WI38 (cell line): ENCODE results near the gene LRRK1.

ENCODE experiments used
- H3K4me3 ChIP-seq: 2 replicates; pipeline ENCODE4 v1.5.1; 2011; ENCODE audit warnings: low read depth, mild to moderate bottlenecking, control low read depth, low read length
- CTCF ChIP-seq: IDR thresholded peaks from 2 replicates; pipeline ENCODE4 v1.5.1; 2012; ENCODE audit warnings: low read depth, mild to moderate bottlenecking, control low read depth, low read length

LRRK1 gene

GRCh38 chr15:101053261-101053660 is 134.1 kb downstream of the LRRK1 start:
- no peak overlapping the region for H3K4me3 ChIP-seq
- TF ChIP-seq CTCF = no peak

- H3K4me3 ChIP-seq = no peak overlapping the region
- no peak for TF ChIP-seq CTCF
Measured at GRCh38 chr15:101054116-101054515, 135.0 kb downstream of the LRRK1 start.

GRCh38 chr15:101054991-101055390 is 135.8 kb downstream of the LRRK1 start:
- TF ChIP-seq CTCF = no peak
- no peak overlapping the region for H3K4me3 ChIP-seq

GRCh38 chr15:101055411-101055810 is 136.3 kb downstream of the LRRK1 start:
- TF ChIP-seq CTCF = no peak
- no peak overlapping the region for H3K4me3 ChIP-seq

GRCh38 chr15:101056366-101057334 is 137.5 kb downstream of the LRRK1 start:
- no peak overlapping the region for H3K4me3 ChIP-seq
- no peak for TF ChIP-seq CTCF

- TF ChIP-seq CTCF = no peak
- no peak overlapping the region for H3K4me3 ChIP-seq
Measured at GRCh38 chr15:101057841-101058407, 138.8 kb downstream of the LRRK1 start.

GRCh38 chr15:101058735-101059134 is 139.6 kb downstream of the LRRK1 start:
- TF ChIP-seq CTCF = no peak

More at GRCh38 chr15:101058735-101059134, 139.6 kb downstream of the LRRK1 start:
- no peak overlapping the region for H3K4me3 ChIP-seq
